AG09309 (cell line): Measurements from ENCODE around the gene RIMKLA.
A peak's percentile ranks its signal among the peaks of the same experiment; 100 is the strongest.

Experiments used
- DNase-seq: peaks from one replicate; pipeline ENCODE4 v3.0.0-alpha.2; 2010; ENCODE audit warnings: low read depth
- H3K4me3 ChIP-seq: 2 replicates; pipeline ENCODE4 v1.5.1; 2011; ENCODE audit warnings: mild to moderate bottlenecking, low read depth, low read length, moderate library complexity; ENCODE audit not compliant: control insufficient read depth
- TF ChIP-seq, protein P1 (sequence below): IDR thresholded peaks from 2 replicates; pipeline ENCODE4 v1.5.1; 2011; ENCODE audit warnings: mild to moderate bottlenecking, low read depth, low read length, inconsistent platforms; ENCODE audit not compliant: insufficient read depth, control insufficient read depth; ENCODE audit errors: missing control alignments

The RIMKLA gene

GRCh38 chr1:42418516-42418915 lies 37.9 kb downstream of the RIMKLA start:
- no peak for DNase-seq
- TF ChIP-seq, protein P1, sequence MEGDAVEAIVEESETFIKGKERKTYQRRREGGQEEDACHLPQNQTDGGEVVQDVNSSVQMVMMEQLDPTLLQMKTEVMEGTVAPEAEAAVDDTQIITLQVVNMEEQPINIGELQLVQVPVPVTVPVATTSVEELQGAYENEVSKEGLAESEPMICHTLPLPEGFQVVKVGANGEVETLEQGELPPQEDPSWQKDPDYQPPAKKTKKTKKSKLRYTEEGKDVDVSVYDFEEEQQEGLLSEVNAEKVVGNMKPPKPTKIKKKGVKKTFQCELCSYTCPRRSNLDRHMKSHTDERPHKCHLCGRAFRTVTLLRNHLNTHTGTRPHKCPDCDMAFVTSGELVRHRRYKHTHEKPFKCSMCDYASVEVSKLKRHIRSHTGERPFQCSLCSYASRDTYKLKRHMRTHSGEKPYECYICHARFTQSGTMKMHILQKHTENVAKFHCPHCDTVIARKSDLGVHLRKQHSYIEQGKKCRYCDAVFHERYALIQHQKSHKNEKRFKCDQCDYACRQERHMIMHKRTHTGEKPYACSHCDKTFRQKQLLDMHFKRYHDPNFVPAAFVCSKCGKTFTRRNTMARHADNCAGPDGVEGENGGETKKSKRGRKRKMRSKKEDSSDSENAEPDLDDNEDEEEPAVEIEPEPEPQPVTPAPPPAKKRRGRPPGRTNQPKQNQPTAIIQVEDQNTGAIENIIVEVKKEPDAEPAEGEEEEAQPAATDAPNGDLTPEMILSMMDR: no peak
- no peak overlapping the region for H3K4me3 ChIP-seq

DNA sequence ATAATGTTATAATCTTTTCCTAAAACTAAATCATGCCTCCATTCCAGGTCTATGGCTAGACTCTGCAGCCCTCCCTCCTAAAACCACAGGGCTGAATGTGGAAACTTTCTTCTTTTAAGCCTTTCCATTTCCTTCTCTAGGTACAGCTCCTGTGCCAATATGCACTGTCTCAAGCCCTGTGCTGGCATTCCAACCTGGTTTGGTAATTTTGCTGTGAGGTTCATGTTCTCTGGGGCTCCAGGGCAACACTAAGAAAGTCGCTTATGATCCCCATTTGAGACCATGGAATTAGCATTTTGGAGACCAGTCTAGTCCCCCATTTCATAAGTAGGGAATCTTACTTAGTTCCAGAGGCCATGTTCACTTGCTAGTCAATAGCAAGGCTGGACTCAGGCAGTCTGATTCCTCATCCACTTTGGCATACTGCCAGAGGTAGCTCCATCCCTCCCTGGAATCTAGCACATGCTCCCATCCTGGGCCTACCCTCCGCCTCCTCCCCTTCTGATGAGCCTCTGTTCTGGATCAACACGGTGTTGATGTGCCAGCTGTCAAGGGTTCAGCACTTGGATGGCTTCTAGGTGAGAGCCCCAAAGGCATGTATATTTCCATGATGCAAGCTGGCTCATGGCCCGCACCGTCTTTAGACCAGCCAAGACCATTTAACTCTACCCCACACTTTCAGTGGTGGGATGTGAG lies 38.7 kb downstream of the RIMKLA start:
- TF ChIP-seq, protein P1: no peak
- DNase-seq: no peak
- H3K4me3 ChIP-seq: no peak overlapping the region

GRCh38 chr1:42420121-42420520 lies 39.5 kb downstream of the RIMKLA start:
- H3K4me3 ChIP-seq: no peak overlapping the region
- no peak for DNase-seq
- TF ChIP-seq, protein P1: no peak

GRCh38 chr1:42420911-42421585 lies 40.5 kb downstream of the RIMKLA start:
- H3K4me3 ChIP-seq: no peak overlapping the region
- TF ChIP-seq, protein P1: no peak
- peak; percentile 80 for DNase-seq

GRCh38 chr1:42422737-42423136 lies 42.1 kb downstream of the RIMKLA start:
- TF ChIP-seq, protein P1: no peak
- H3K4me3 ChIP-seq: no peak overlapping the region
- DNase-seq: no peak

DNA sequence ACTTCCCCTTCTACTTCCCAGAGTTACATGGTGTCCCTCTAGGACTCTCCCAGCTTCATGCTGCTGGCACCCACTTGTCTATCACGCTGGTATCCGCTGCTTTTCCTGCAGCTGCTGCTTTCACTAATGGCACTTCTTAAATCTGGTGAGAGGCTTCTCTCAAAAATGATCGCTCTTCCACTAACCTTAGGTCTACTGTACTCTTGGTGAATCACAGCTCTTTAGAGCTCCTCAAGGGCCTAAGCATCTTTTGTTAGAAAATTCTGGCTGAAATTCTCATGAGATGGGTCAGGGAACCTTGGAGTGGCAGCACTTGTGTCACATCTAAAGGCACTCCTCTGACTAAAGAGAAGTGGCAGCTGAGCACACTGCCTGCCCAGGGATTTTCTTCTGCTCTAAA lies 43.1 kb downstream of the RIMKLA start:
- no peak for DNase-seq
- H3K4me3 ChIP-seq: no peak overlapping the region
- TF ChIP-seq, protein P1: no peak
